Measurements from ENCODE around the gene BEND3. TPM values are rescaled to one million over a fixed set of nuclear protein-coding genes. Genes with fewer than 3 reads are reported as not detected.

Gene BEND3
- total and polyA plus RNA-seq, 2 of the 8 experiments (the other 6 are each of a cell fraction or from before 2014, with no cell fraction given), result 25.2 to 38.8 TPM

- no peaks in the 10 kb centered on the region for H3K79me2 ChIP-seq (ENCODE audit: control insufficient read depth in 1 of 2, insufficient read depth in 2 of 2, low read length in 2 of 2)
- H3K27ac ChIP-seq (ENCODE audit: low read depth, low read length), result no peak overlapping the region
- no peak overlapping the region for H3K4ac ChIP-seq (replicated peaks; ENCODE audit: insufficient read length, low read depth, low read length)
- H3K4me1 ChIP-seq (replicated peaks in 1 of 4; ENCODE audit: control insufficient read depth in 3 of 4, insufficient read depth in 4 of 4, low read length in 3 of 4), result peaks cover 0 to 9% (median 3%) of the 10 kb centered on the region in 4 experiments; a peak in 5 of 7 replicates
- H3K36me3 ChIP-seq (ENCODE audit: control insufficient read depth in 2 of 4, insufficient read depth in 4 of 4, low read length in 3 of 4), result peaks cover 7 to 55% (median 29%) of the 10 kb centered on the region in 4 experiments; a peak in 7 of 8 replicates
- H3K79me1 ChIP-seq (ENCODE audit: low read depth, low read length), result peaks cover 2% of the 10 kb centered on the region; the same call in 1 of the 2 replicates
- no peak overlapping the region for H2AFZ ChIP-seq (ENCODE audit: low read length)
- no peak for FAIRE-seq
- no peak overlapping the region for H2BK20ac ChIP-seq (ENCODE audit: low read length)
- H2BK120ac ChIP-seq (replicated peaks; ENCODE audit: low read depth, low read length), result no peak overlapping the region
- no peak overlapping the region for H4K91ac ChIP-seq (replicated peaks; ENCODE audit: insufficient read length, low read length)
- H2BK5ac ChIP-seq (ENCODE audit: low read depth, low read length), result no peak overlapping the region
- 94% methylated on average over 43 of the region's 53 CpGs; no CpG with 5 or more reads in 1 of the 2 experiments for WGBS, 2 experiments (ENCODE audit: extremely low coverage in 1 of 2, insufficient coverage in 1 of 2, insufficient read length in 1 of 2, insufficient replicate concordance in 2 of 2, low coverage in 1 of 2, low lambda C conversion rate in 2 of 2, missing lambda C conversion rate in 1 of 2)
- no peak overlapping the region for H3K23ac ChIP-seq (ENCODE audit: insufficient read length)
- H3K56ac ChIP-seq (replicated peaks; ENCODE audit: insufficient read length, low read depth, low read length), result no peak overlapping the region
- H3K23me2 ChIP-seq (ENCODE audit: low read depth, low read length), result no peaks in the 10 kb centered on the region
- no peak overlapping the region for H3K4me3 ChIP-seq (ENCODE audit: extremely low read depth in 1 of 4, insufficient read depth in 2 of 4, low read depth in 3 of 4, low read length in 4 of 4)
- POLR2A ChIA-PET (ENCODE audit: partially characterized antibody), result interaction anchor here (1.2 to 2.5 kb wide), 5 partner anchors 8 to 44 kb away, joined by 3 to 7 read pairs (median 4); no protein-coding TSS in a partner anchor
- H3K4me2 ChIP-seq (ENCODE audit: insufficient read depth in 1 of 2, low read depth in 2 of 2, low read length in 2 of 2), result no peak overlapping the region
- no peak overlapping the region for H2BK15ac ChIP-seq (ENCODE audit: low read length)
- no peak for DNase-seq (ENCODE audit: low read depth in 1 of 2, low spot score in 2 of 2)
- H4K5ac ChIP-seq (ENCODE audit: insufficient read length, low read depth, low read length), result no peak overlapping the region
- H2AK5ac ChIP-seq (ENCODE audit: low read depth, low read length), result no peak overlapping the region
- no peak overlapping the region for H3K9ac ChIP-seq (replicated peaks in 1 of 4; ENCODE audit: extremely low read depth in 1 of 4, low read depth in 3 of 4, low read length in 3 of 4)
- peak overlapping the region; percentile 12; the same call in 1 of the 2 replicates for H4K8ac ChIP-seq (ENCODE audit: extremely low read depth, insufficient read depth, low read length)
- no peaks in the 10 kb centered on the region for H4K20me1 ChIP-seq (replicated peaks in 1 of 2; ENCODE audit: control insufficient read depth in 1 of 2, insufficient read depth in 2 of 2, low read length in 2 of 2)
- H3K14ac ChIP-seq (ENCODE audit: insufficient read length), result no peak overlapping the region
- CTCF ChIA-PET (ENCODE audit: partially characterized antibody), result interaction anchor here (0.6 to 1.4 kb wide), 5 partner anchors 9 to 634 kb away, joined by 3 to 4 read pairs (median 3); no protein-coding TSS in a partner anchor
- H2BK12ac ChIP-seq (ENCODE audit: low read depth, low read length), result no peak overlapping the region
- no peaks in the 10 kb centered on the region for H3K9me3 ChIP-seq (ENCODE audit: insufficient read depth in 2 of 2, low read depth in 1 of 2, low read length in 1 of 2)
- no peak overlapping the region for H3K18ac ChIP-seq (ENCODE audit: extremely low read depth, low read length)
- H3K27me3 ChIP-seq (replicated peaks in 1 of 4; ENCODE audit: control insufficient read depth in 3 of 4, extremely low read depth in 1 of 4, insufficient read depth in 3 of 4, low read length in 3 of 4), result no peaks in the 10 kb centered on the region
- no peak for TF ChIP-seq GTF2F1 (IDR thresholded peaks at IDR 0.05; ENCODE audit: borderline replicate concordance, low read depth, low read length)
- no peak for TF ChIP-seq SP4 (IDR thresholded peaks at IDR 0.05; ENCODE audit: low read length)
- no peak for TF ChIP-seq ZNF274 (IDR thresholded peaks at IDR 0.05; ENCODE audit: borderline replicate concordance, extremely low read depth, low read length)
- TF ChIP-seq GABPA (IDR thresholded peaks at IDR 0.05; ENCODE audit: borderline replicate concordance, insufficient read depth, low read length), result no peak
- TF ChIP-seq, protein P1, sequence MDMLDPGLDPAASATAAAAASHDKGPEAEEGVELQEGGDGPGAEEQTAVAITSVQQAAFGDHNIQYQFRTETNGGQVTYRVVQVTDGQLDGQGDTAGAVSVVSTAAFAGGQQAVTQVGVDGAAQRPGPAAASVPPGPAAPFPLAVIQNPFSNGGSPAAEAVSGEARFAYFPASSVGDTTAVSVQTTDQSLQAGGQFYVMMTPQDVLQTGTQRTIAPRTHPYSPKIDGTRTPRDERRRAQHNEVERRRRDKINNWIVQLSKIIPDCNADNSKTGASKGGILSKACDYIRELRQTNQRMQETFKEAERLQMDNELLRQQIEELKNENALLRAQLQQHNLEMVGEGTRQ (IDR thresholded peaks at IDR 0.05; ENCODE audit: low read length), result no peak
- no peak for TF ChIP-seq SP1 (IDR thresholded peaks at IDR 0.05; ENCODE audit: low read depth, low read length)
- no peak for TF ChIP-seq CHD1 (IDR thresholded peaks at IDR 0.05; ENCODE audit: low read depth, low read length)
- TF ChIP-seq EZH2 (IDR thresholded peaks at IDR 0.05; ENCODE audit: low read depth, low read length, severe bottlenecking), result no peak
- no peak for TF ChIP-seq SP2 (IDR thresholded peaks at IDR 0.05; ENCODE audit: low read length)
- TF ChIP-seq CEBPB (IDR thresholded peaks at IDR 0.05; ENCODE audit: low read depth, low read length), result no peak
- TF ChIP-seq POU5F1 (IDR thresholded peaks at IDR 0.05; ENCODE audit: low read depth, low read length), result no peak
Observed at GRCh38 chr6:107069631-107070548, 45.4 kb downstream of the BEND3 start.
